HG03039 (cell line): ENCODE data around the gene PRAMEF1.
"Not testable (repeated sequence)": the region's sequence is repeated elsewhere in the genome, so short reads cannot be mapped to it uniquely, and the experiment has no call there.

Source experiments
- ATAC-seq: cut with Tn5 transposase; IDR thresholded peaks from one replicate; pipeline ENCODE4 v1.9.1; 2021; ENCODE audit warnings: mild to moderate bottlenecking, moderate library complexity; ENCODE audit not compliant: unreplicated experiment

Gene PRAMEF1

DNA sequence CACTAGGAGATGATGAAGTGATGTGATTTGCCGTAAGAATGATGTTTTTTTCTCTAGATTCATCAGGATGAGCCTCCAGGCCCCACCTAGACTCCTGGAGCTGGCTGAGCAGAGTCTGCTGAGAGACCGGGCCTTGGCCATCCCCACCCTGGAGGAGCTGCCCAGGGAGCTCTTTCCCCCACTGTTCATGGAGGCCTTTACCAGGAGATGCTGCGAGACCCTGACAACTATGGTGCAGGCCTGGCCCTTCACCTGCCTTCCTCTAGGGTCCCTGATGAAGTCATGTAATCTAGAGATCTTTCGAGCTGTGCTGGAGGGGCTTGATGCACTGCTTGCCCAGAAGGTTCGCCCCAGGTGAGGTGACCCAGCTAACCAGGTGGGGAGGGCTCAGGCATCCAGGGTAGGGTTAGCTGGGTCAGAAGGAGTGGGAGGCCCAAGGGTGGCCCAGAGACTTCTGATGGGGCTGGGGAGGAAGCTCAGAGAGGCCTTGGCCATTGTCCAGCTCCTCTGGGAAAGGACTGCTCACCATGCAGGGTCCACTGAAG lies 16.3 kb upstream of the PRAMEF1 start:
- ATAC-seq: no peak

DNA sequence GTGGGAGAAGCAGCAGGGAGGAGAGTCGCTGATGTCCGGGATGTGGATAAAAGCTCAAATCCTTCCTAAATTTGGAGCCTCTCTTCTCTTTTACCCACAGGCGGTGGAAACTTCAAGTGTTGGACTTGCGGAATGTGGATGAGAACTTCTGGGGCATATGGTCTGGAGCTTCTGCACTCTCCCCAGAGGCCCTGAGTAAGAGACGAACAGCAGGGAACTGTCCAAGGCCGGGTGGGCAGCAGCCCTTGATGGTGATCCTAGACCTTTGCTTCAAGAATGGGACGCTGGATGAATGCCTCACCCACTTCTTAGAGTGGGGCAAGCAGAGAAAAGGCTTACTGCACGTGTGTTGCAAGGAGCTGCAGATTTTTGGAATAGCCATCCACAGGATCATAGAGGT lies 15.8 kb upstream of the PRAMEF1 start:
- ATAC-seq: no peak

DNA sequence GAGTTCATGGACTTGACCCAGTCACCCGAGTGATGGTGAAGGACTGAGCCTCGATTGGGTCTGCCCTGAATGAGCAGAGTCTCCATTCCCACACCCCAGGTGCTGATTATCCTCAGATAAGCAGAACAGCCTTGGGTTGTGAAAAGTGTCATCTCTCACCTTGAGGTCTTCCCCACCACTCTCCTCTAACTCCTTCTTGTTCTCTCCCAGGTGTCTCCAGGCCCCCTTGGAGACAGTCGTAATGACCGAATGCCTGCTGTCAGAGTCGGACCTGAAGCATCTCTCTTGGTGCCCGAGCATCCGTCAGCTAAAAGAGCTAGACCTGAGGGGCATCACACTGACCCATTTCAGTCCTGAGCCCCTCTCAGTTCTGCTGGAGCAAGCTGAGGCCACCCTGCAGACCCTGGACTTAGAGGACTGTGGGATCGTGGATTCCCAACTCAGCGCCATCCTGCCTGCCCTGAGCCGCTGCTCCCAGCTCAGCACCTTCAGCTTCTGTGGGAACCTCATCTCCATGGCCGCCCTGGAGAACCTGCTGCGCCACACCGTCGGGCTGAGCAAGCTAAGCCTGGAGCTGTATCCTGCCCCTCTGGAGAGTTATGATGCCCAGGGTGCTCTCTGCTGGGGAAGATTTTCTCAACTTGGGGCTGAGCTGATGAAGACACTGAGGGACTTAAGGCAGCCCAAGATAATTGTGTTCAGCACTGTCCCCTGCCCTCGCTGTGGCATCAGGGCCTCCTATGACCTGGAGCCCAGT lies 14.2 kb upstream of the PRAMEF1 start:
- no peak for ATAC-seq

DNA sequence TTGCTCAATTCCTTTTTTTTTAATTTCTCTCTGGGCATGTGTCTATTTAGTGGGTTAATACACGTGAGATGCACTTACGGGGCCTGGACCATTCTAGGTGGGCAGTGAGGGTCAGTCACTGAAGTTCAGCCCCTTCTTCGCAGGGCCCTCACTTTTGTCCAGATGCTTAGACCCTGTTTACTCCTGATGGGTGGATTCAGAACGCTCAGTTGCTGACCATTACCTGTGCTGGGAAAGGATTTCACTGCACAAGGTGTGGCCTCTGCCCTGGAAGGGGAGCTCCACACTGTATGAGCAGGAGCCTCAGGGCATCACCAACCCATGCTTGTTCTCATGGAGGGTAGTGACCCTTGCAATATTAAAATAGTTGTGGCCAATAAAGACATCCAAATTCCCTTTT lies 13.1 kb upstream of the PRAMEF1 start:
- no peak for ATAC-seq

DNA sequence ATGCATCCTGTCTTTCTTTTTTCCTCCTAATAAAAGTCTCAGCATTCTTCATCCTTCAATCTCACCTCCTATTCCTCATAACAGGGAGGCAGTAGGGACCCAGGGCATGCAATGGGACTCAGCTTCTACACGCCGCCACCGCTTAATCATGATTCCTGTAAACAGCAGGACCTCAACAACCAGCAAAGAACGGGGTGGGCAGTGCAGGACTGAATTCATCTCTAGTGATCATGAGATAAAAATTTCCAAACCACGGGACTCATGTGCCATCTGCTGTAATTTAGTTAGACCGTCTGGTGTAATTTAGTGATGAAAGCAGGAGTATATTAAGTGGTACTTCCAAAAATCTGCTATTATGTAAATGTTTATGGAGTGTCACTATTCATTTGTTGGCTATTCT lies 12.3 kb upstream of the PRAMEF1 start:
- no peak for ATAC-seq

DNA sequence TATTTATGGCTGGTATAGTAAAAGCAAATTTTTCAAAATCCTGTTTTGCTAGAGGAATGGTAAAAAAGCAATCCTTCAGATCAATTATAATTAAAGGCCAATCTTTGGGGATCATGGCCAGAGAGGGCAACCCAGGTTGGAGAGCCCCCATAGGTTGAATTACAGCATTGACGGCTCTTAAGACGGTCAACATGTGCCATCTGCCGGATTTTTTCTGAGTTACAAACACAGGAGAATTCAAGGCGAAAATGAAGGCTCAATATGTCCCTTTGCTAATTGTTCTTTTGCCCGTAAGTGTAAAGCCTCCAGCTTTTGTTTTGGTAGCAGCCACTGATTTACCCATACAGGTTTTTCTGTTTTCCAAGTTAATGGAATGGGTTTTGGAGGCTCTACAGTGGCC lies 9.7 kb upstream of the PRAMEF1 start:
- not testable (repeated sequence) for ATAC-seq

DNA sequence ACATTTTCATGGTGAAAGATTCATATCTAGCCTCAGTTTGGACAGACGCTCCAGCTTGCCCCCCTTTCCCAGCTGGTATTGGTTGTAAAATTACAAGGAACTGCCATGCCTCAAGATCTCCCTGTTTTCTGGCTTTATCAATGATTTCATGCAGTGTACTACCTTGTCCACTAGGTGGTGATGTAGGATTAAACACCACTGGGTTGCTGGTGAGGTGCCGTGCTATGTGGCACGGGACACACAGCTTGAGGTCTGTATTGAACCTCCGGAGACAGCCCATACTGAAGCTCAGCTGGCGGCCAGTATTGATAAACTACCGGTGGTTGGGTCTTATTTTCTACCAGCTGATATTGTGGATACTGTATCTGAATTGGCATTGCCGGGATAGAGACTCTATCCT lies 7.4 kb upstream of the PRAMEF1 start:
- ATAC-seq: not testable (repeated sequence)

DNA sequence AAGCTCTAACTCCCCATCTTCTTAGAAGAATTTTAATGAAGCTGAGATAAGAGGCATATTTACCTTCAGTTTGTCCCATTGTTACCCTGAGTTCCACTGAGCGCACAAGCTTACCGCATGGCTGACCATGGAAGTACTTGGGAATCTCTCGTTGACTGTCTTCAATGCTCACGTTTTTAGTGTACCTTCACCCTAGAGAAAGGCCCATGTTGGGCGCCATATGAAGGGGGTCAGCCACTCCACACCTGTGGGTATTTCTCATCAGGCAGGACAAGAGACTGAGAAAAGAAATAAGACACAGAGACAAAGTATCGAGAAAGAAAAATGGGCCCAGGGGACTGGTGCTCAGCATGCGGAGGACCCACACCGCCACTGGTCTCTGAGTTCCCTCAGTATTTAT lies 6.5 kb upstream of the PRAMEF1 start:
- ATAC-seq: not testable (repeated sequence)

DNA sequence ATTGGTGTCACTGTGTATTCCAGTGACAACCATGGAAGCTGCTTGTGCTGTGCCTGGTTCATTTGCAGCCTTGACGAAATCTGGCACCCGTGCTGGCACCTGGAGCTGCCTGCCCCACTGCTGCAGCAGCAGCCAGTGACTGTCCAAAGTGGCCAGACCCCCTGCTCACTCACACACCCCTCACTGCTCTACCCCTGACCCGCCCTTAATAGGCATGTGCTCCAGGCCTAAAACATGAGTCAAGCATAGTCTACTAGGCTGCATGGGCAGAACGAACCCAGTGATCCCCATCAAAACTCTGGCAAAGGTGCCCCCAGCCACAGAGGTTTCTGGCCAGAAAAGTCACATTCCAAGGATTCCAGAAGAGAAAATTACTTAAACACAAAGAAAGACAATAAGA lies 7.7 kb downstream of the PRAMEF1 start:
- ATAC-seq: no peak

DNA sequence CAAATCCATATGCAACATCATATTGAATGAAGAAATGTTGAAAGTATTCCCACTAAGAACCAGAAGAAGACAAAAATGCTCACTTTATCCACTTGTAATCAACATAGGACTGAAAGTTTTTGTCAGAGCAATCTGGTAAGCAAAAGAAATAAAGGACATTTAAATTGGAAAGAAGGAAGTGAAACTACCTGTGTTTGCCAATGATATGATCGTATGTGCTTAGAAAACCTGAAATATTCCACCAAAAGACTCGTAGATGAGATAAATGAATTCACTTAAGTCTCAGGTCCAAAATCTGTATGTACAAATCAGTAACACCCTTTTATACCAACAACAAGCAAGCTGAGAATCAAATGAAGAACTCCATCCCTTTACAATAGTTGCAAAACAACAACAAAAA lies 8.5 kb downstream of the PRAMEF1 start:
- no peak for ATAC-seq

DNA sequence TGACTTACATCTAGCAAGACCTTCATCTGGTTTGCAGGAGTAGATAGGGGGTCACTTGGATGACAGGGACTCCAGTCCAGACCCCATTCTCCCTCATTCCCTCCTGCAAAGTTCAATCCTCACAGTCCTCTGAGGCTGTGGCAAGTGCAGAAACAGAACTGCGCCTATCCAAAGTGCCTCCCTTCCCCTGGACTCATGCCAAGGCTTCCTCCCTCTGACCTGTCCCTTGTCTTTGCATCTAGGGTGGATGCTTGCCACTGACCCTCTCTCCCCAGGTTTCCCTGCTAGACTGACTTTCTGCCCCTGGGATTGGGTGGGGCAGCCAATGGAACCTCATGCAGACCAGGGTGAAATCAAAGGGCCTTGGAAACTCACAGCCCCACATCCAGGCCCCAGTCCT lies 18.7 kb downstream of the PRAMEF1 start:
- ATAC-seq: no peak

DNA sequence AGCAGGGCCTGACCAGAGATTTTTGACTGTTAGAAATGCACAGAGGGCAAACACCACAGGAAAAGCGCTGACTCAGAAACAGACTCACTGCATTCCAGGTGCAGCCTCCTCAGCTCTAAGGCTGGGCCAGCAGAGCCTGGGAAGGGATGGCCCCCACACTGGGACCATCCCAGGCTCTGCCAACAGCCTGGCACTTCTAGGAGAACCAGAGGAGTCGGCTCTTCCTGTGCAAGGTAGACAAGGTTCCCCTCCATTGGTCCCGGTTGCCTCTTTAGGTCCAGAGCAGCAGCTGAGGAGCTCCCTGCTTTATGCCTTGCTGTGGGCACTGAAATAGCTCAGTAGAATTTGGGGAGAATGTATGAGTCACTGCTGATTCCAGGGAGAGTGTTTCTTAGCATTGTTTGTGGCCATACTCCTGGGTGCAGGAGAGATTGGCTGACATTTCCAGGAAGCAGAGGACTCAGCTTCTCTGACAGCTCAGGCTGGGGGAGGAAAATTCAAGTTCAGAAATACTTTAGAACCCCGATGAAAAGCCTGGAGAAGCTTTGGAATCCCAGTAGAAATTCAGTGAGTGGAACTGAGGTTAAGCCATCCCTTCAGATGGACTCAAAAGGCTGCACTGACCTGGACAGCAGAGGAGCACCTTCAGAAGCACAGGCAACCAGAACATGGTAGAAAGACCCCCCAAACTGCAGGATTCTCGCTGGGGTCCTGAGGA lies 19.7 kb downstream of the PRAMEF1 start:
- no peak for ATAC-seq

DNA sequence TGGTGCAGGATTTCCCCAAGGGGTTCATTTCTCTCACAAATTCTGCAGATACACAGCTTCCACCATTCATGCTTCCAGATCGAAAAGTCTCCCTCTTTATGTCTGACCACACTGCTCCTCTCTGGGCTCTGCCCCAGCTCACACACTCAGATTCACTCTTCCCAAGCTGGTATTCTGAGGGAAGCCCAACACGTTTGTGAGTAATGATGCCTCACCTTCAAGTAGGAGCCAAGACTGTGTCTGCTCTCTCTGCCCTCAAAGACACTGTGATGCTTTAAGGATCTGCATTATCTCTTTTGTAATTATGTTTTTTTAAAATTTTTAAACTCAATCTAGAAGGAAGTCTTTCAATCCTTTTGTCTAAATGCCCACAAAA lies 20.2 kb downstream of the PRAMEF1 start:
- no peak for ATAC-seq

DNA sequence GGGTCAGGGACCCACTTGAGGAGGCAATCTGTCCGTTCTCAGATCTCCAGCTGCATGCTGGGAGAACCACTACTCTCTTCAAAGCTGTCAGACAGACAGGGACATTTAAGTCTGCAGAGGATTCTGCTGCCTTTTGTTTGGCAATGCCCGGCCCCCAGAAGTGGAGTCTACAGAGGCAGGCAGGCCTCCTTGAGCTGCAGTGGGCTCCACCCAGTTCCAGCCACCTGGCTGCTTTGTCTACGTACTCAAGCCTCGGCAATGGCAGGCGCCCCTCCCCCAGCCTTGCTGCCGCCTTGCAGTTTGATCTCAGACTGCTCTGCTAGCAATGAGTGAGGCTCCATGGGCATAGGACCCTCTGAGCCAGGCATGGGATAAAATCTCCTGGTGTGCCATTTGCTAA lies 27.9 kb downstream of the PRAMEF1 start:
- ATAC-seq: not testable (repeated sequence)

DNA sequence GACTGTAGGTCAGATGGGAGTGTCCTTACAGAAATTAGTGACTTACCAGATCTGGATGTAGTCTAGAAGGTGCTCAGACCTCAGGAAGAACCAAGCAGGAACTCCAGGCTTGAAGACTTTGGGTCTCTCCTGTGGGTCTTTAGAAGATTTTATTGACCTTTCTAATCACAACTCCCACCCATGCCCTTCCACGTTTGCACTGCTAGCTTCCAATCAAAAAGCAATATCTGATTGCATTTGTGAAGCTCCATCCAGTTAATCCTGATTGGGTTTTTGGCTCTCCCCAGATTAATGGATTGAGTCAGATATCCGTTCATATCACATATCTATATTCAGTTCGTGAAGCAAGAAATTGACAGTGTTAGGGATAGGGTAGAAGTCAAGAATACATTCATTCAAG lies 40.1 kb downstream of the PRAMEF1 start, which contains the start of gene PRAMEF11:
Gene PRAMEF11, minus strand, starts transcription at position 101 of the 400 bp plus-strand sequence. CDS start 2,621 bp downstream, outside the sequence.
- not testable (repeated sequence) for ATAC-seq

DNA sequence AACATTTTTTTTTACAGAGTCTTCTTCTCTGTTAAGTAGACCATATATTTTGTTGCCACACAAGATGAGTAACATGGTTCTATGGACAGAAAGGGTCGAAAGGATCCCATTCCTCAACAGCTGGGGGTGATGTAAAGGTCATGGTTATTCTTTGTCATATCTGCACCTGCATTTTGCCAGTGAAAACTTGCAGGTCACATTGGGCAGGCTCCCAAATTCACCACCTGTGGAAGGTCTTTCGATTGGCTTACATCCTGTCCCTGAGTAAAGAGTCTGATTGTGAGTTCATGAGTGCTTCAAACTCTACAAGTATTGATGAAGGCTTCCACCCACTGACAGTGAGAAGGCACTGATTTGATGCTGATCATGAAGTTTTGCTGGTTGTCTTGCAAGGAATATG lies 42.1 kb downstream of the PRAMEF1 start:
- not testable (repeated sequence) for ATAC-seq
